Ureter (tissue), 1 donor: ENCODE data around the gene ICAM2. TPM values are rescaled to one million over a fixed set of nuclear protein-coding genes. Genes with fewer than 3 reads are reported as not detected.
"Not testable (repeated sequence)": the region's sequence is repeated elsewhere in the genome, so short reads cannot be mapped to it uniquely, and the experiment has no call there.

Experiments
- DNase-seq: peaks from one replicate; pipeline ENCODE4 v3.0.0-alpha.2; 2020; ENCODE audit warnings: low spot score
- total RNA-seq: library from RNA; stranded (reverse); gene quantifications from one replicate; pipeline ENCODE4 v1.2.4, GENCODE V29; 2023
- donor health status: DM: yes; HTN: yes; CAD: no.

ICAM2 gene
- total RNA-seq, 1 donor from 2014 or later = 39.0 TPM

GRCh38 chr17:64042700-64043485 lies 22.5 kb upstream of the ICAM2 start:
- no peak for DNase-seq

- DNase-seq = no peak
Observed at GRCh38 chr17:64041912-64042311, 21.5 kb upstream of the ICAM2 start.

DNA sequence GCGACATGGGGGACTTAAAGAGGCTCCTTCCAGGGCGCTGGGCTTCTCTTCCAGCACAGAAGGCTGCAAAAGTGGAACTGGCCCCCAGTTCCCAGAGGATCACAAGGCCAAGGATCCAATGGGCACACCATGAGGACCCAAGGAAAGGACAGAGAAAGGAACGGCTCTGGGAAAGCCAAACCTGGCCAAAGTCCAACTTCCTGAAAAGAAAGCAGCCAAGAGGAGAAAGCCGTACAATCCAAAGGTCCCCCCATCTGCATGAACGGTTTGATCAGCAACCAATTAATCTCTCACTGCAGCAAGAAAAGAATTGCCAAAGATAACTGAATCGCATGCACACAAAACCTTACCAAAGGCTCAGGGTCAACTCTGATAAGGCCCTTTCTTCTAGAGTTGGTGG lies 19.8 kb upstream of the ICAM2 start:
- no peak for DNase-seq

DNA sequence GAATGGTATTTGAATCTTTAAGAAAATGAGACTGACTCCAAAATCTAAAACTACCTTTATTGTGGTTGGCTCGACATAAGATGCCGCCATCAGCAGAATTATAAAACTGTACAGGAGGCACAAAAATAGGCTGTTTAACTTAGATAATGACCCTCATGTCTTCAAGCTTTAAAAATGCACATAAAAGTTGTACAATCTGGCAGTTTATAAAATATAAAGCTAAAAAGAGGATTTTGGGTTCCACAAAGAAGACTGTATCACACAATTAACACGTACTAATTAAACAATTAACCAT lies 18.6 kb upstream of the ICAM2 start:
- no peak for DNase-seq

GRCh38 chr17:64038331-64039105 lies 18.1 kb upstream of the ICAM2 start:
- no peak for DNase-seq

GRCh38 chr17:64037802-64038201 lies 17.4 kb upstream of the ICAM2 start:
- DNase-seq = no peak

- DNase-seq = no peak
Observed at GRCh38 chr17:64037180-64037579, 16.7 kb upstream of the ICAM2 start.

DNA sequence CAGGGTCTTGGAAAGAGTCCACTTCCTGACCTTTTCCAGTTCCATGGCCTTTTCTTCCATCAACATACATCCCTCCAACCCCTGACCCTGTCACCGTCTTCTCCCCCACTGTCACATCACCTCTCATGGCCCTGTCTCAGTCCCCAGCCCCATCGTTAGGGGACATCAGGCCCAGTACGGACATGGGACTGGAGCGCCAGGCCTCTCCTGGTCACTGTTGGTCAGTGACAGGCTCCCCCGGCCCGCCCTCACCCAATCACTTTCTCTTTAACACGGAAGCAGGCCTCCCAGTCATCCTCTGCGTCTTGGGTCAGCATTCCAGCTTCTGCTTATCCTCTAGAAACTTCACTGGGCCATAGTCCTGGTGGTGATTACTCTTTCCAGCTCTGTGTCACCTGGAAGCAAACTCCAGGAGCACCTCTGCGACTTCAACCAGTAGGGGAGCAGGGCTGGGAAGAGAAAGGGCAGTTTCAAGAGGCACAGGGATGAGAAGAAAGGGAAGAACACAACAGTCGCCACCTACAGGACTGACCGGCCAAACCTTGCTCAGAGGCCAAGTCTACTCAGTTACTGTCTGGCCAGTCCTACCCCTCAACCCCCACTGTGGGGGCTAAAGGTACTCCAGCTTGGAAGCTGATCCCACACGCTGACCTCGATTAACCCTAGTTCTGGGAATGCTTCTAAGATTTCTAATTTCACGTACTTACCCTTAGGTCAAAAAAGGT lies 15.9 kb upstream of the ICAM2 start:
- DNase-seq = no peak

DNA sequence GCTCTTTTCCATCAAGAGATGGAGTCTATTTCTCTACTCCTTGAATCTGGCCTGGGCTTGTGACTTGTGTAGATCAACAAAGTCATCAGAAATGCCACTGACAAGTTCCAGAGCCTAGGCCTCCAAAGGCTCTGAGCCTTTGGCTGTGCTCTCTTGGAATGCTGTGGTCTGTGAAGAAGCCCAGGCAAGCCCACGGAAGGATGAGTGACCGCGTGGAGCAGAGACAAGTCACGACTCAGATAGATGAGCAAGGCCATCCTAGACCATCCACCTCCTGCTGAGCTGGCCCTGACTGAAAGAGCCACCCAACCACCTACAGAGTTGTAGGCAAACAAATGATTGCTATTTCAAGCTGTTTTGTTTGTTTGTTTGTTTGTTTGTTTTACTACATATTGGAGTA lies 11.6 kb upstream of the ICAM2 start:
- DNase-seq = no peak

DNA sequence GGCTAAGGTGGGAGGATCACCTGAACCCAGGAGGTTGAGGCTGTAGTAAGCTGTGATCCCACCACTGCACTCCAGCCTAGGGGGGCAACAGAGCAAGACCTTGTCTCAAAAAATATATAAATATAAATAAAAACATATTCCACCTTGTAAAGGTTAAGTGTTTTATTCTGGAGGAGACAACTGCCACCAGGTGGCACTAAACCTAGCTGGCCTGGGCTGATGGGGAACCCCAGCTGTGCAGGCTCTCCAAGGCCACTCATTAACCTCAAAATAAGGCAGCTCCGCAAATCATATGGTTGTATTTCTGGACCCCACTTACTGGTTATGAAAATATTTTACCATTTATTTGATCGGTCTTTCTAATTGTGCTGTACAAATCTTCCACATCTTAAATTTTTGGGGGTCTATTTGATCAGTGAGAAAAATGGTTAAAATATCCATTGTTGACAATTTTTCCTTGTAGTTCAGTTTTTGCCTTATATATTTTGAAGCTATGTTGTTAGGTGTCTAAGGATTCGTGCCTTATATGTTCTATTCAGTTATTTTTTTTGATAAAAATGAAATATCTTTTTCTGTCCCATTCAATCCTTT lies 8.5 kb upstream of the ICAM2 start:
- no peak for DNase-seq

- peak; percentile 81 for DNase-seq
Observed at GRCh38 chr17:64025732-64026294, 5.4 kb upstream of the ICAM2 start.

GRCh38 chr17:64024781-64025731 lies 4.6 kb upstream of the ICAM2 start:
- DNase-seq = peak; percentile 44

DNA sequence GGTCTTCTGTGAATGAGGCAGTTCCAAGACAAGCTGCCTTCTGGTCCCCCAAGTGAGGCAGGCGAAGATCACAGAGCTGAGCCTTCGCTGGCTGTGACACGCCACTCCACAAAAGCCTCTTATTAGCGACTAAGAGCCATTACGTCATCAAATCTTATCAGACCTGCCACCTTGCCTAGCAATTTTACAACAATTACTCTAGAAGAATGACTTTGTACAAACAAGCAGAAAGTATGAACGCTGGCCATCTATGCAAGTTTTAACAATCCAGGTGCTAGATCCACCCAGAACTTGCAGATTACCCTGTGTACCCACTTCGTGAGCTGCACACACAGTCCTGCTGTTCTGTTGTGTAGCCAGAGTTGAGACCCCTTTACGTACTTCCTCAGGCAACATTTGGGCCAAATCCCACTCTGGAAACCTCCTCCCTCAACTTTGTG lies 3.8 kb upstream of the ICAM2 start:
- peak; percentile 12 for DNase-seq

DNA sequence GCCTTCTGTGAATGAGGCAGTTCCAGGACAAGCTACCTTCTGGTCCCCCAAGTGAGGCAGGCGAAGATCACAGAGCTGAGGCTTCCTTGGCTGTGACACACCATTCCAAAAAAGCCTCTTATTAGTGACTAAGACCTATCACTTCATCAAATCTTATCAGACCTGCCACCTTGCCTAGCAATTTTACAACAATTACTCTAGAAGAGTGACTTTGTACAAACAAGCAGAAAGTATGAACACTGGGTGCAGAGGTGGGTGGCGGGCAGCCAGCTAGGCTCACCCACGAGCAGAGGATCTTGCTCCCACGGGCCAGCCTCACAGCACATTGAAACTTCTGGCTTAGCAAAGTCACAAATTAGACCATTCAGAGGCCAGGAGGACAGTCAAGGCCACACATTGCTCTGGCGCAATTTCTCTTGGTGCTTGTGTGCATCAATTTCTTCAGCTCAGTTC lies 2.2 kb upstream of the ICAM2 start:
- peak; percentile 35 for DNase-seq

DNA sequence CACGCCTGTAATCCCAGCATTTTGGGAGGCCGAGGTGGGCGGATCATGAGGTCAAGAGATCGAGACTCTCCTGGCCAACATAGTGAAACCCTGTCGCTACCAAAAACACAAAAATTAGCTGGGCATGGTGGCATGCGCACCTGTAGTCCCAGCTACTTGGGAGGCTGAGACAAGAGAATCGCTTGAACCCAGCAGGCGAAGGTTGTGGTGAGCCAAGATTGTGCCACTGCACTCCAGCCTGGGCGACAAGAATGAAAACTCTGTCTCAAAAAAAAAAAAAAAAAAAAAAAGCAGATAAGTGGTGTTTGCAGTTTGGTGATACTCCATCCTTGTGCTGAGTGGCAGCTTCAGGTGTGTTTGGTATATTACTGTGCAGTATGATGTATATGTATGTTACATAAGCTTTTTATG lies 877 bp downstream of the ICAM2 start:
- not testable (repeated sequence) for DNase-seq

- no peak for DNase-seq
Observed at GRCh38 chr17:64017381-64017980, 3.0 kb downstream of the ICAM2 start.

- DNase-seq = no peak
Observed at GRCh38 chr17:64016974-64017373, 3.5 kb downstream of the ICAM2 start.

DNA sequence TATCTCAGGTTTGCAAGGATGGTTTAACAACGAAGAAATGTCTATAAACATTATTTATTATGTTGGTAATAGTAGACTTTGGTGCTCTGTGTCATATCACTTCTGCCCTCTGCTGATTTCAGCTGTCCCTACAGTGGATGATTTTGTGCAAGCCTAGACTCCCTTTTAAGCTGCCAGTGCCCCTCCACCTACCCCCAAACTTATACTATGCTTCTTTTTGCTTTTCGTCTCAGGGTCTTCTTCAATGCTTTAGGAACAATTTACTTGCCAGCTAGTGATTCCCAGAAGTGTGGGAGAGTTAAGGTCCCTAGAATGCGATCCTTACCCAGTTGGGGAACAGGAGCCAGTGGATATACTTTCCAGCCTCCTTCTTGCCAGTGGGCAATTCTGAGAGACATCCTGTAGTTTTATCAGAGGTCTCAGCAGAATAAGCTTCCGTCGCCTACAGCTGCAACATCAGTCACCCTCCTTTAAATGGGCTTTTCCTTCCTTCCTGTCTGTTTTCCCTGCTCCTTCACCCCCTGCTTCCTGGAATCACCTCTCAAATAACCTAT lies 4.1 kb downstream of the ICAM2 start:
- DNase-seq = no peak

DNA sequence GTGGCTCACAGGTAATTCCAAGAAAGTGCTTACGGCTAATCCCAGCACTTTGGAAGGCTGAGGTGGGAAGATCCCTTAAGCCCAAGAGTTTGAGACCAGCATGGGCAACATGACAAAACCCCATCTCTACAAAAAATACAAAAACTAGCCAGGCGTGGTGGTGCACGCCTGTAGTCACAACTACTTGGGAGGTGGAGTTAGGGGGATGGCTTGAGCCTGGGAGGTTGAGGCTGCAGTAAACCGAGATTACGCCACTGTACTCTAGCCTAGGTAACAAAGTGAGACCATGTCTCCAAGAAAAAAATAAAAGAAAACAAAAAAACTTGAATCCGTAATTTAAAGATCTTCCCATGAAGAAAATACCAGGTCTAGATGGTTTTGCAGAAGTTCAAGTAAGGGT lies 5.0 kb downstream of the ICAM2 start:
- no peak for DNase-seq
